Stimulated activated CD8-positive, alpha-beta memory T cell treated with anti-CD3 and anti-CD28 coated beads, Interleukin-7, amount 100 ng/mL, for 1 hour (primary cell): ENCODE data around the gene TGFBR2.
"Not testable (repeated sequence)": the region's sequence is repeated elsewhere in the genome, so short reads cannot be mapped to it uniquely, and the experiment has no call there.

ENCODE experiments used
- DNase-seq, 2 donors: peaks; one replicate each; pipeline ENCODE4 v3.0.0-alpha.2; 2020; ENCODE audit warnings: low read depth in 2 of 2

The TGFBR2 gene

GRCh38 chr3:30619318-30619717, 12.9 kb downstream of the TGFBR2 start:
- DNase-seq, result no peak

- DNase-seq, result no peak
These were observed 14.3 kb downstream of the TGFBR2 start for GRCh38 chr3:30620402-30621360.

DNA sequence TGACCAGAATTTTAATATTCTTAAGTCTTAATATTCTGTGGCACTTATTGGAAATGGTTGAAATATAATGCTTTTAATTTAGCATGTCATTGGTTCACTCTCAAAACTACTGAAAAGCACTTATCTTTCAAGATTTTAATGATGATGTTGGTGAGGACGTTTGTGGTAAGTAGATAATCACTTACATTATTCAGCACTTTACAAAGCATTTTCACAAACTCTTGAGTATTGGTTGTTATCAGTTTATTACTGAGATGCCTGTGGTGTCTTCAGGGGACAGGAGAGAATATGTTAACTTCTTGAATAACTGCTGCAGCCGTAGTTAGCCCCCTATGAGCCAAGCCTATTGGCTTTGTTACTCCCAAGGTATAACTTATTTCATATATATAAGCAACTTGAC, 15.2 kb downstream of the TGFBR2 start:
- no peak for DNase-seq

DNA sequence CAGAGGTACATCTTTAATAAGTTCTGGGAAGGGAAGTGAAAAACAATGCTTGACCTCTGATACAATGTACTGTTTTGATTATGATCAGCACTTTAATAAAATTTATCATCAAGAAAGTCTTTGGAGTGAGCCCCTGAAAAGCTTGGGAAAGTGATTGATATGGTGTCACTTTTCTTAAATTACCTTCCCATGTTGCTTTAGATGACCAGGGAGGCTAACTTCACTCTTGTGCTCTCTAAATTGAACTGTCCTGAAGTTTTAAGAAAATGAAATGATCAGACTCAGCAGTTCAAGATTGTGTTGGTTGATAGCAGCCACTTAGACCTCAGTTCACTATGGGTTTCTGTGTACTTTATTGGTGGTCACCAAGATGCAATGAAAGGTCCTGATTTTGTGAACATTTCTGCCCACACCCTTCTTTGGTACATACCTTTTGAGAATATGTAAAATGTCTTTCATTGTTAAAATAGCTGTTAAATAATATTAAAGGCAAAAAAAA, 15.7 kb downstream of the TGFBR2 start:
- no peak for DNase-seq

DNA sequence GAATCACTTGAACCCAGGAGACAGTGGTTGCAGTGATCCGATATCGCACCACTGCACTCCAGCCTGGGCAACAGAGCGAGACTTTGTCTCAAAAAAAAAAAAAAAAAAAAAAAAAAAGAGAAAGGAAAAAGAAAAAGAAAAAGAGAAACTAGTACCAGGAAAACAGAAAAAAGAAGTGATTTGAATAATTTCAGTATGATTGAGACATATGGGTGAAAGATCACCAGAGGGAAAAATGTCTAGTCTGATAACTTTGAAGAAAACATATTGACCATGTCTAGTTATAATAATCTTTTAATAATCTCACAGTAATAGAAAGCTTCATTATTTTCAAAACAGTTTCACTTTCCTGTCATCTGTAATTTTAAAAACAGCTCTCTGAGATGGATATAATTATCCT, 16.4 kb downstream of the TGFBR2 start:
- DNase-seq, result no peak

DNA sequence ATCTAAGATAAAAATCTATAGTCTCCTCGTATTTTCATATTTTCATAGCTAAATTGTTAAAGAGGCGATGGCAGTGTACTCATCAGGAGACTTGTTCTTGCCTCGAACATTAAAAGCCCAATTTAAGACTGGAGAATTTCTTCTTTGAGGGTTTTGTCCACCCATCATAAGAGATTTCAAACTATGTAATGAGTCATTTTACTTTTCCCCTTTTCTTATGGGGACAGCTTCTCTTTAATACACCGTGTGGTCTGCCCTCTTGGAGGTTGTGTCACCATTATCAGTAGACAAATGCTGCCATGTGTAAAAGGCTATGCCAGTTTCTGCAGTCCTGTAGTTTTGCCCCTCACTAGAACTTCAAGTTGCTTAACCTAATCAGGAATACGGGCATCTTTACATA, 16.9 kb downstream of the TGFBR2 start:
- DNase-seq, result no peak

- DNase-seq, result not testable (repeated sequence)
These were observed 18.1 kb downstream of the TGFBR2 start for GRCh38 chr3:30624480-30624879.

GRCh38 chr3:30625541-30626438, 19.4 kb downstream of the TGFBR2 start:
- DNase-seq, result no peak

- no peak for DNase-seq
These were observed 20.2 kb downstream of the TGFBR2 start for GRCh38 chr3:30626443-30627180.

DNA sequence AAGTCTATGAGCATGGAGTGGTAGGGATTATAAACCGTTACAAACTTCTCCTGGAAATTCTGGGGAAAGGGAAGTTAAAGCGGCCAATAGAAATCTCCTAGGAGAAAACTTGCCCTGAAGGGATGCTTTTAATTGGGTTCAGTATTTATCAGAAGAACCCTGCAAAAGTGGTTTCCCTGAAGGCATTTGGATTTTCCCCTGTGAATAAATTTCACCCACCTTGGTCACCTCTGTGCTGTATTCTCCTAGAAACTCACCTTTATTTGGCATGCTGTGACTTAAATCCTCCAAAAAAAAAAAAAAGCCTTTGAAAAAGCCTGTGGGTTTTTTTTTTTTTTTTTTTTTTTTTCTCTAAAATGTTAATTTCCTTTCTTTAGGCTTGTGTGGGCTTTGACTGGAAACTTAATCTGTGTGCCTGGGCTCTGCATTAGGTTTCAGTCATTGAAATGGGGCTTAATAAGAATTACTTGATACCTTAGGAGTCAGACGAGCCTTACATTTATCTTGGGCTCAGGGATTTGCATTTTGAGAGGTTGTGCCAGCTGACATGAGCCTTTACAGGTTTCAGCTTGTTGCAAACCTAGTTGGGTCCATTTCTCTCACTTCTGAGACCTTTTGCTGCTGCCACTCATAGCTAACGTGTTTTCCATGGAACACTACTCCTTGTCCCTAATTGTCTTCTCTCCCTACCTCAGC, 22.0 kb downstream of the TGFBR2 start:
- DNase-seq, result no peak

DNA sequence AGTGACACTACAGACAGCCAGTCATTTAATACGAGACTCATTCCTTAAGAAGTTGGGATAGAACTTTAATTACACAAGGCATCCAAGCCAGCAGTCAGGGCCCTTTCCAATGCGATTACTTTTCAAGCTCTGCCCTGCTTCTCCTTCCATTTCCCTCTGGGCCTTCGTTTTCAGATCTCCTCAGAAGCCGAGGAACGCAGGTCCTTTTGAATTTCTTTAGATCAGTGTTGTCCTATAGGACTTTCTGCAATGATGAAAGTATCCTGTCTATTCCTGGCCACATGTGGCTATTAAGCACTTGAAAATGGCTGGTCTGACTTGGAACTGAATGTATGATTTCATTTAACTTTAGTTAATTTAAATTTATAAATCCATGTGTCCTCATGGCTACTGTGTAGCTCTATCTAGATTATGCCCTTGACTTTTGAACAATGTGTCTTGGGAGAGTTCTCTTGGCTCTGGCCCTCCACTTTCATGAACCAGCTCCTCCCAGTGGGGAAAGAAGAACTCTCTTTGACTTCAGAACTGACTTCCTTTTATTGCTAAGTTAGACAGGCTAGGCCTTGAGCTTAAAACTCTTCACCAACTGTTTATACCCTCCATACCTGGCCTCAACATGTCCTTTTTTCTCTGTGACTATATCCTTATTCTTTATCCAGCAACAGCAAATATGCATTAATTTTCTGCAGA, 22.6 kb downstream of the TGFBR2 start:
- DNase-seq, result no peak

DNA sequence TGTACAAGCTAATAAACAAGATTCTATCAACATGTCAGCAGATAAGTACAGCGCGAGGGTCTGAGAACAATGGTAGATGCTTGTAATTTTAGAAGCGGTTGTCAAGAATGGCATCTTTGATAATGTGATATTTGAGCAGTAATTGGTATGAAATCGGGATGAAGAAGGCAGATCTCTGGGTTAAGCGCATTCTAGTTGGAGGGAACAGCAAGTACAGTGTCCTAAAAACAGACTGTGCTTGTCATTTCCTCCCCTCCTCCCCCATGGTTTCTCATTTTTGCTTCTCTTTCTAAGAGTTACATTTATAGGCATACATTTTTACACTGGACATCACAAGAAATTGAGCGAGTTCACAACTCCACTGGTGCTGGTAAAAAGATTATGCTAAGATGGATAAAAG, 23.3 kb downstream of the TGFBR2 start:
- no peak for DNase-seq

DNA sequence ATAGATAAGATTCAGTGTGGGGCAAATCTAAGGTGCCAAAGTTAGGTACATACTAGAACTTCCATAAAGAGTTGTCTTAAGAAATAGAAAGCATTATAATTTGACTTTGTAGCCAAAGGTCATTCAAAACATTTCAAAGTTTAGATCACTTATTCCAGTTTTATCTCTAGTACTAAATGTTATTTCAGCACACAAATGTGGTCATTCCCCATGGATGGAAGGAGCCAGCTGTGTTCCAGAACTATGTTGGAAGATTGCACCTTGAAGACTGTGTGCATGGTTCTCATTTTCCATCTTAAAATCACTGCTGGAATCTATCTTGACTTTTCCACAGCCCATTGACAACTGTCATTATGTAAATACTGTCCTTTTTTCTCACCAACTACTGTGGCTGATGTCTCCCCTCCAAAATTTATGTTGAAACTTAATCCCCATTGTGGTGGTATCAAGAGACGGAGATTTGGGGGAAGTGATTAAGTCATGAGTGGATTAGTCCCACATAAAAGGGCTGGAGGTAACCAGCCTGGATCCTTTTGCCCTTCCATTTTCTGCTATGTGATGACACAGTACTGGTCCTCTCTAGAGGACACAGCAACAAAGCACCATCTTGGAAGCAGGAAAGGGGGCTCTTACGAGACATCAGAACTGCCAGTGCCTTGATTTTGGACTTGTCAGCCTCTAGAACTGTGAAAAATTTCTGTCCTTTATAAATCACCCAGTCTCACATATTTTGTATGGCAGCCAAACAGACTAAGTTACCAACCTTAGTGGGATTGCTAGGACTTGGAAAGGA, 24.0 kb downstream of the TGFBR2 start:
- no peak for DNase-seq

DNA sequence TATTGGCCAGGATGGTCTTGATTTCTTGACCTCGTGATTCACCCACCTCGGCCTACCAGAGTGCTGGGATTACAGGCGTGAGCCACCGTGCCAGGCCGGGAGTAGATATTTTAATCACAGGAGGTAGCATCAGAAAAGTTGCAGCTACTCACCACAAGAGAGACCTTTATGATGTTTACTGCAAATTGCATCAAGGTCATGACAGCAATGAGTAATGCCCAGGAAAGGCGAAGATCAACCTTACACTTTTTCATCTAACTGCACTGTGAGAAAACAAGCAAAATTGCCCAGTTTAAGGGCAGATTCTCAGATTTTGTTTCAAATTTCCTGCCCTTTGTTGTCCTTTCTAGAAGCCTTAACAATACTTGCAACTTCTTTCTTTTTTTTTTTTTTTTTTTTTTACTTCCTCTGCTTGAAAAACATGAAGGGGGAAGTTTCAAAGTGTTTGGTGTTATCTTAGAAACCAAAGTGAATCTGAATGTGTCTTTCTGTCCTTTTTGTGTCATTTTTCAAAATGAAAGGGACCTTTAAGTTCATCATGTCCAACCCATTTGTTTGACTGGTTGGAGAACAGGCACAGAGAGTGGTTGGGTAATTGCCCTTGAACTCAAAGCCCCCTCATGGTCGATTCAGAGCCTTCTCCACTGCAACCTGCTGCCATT, 25.0 kb downstream of the TGFBR2 start:
- DNase-seq, result no peak

- DNase-seq, result no peak
These were observed 25.7 kb downstream of the TGFBR2 start for GRCh38 chr3:30632065-30632464.

DNA sequence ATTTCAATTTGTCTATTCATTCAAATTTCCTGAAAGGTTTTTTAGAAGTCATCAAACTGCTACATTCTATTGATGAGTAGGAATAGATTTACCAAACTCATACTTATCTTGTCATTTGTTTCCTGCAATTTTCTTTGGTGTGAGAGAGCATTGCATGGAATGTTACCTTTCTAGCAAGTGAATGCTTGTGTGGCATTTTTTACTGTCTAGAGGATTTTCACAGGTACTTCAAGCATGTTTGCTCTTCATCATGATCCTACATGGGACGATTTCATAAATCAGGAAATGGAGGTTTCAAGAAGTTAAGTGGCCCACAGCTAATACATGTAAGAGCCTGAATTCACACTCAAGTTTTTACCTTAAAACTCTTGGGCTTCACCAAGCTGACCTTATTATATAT, 26.1 kb downstream of the TGFBR2 start:
- DNase-seq, result no peak

GRCh38 chr3:30633718-30634117, 27.3 kb downstream of the TGFBR2 start:
- no peak for DNase-seq

- no peak for DNase-seq
These were observed 28.6 kb downstream of the TGFBR2 start for GRCh38 chr3:30634761-30635735.
